HEK293T (cell line): ENCODE data around the gene STARD6.
A peak's percentile ranks its signal among the peaks of the same experiment; 100 is the strongest.

Experiments used
- CTCF ChIA-PET: fragments of 350-600 bp; formaldehyde crosslinking; extraction: SDS; loops from one replicate; lab custom pipeline; 2021; ENCODE audit warnings: antibody characterized with exemption, inconsistent platforms; lab: Yijun Ruan, JAX
- POLR2A ChIA-PET: fragments of 350-600 bp; formaldehyde crosslinking; extraction: SDS; loops from one replicate; lab custom pipeline; 2020; ENCODE audit warnings: antibody characterized with exemption, inconsistent platforms; lab: Yijun Ruan, JAX
- DNase-seq: peaks from one replicate; pipeline ENCODE4 v3.0.0; 2012; ENCODE audit warnings: mixed read lengths; ENCODE audit errors: extremely low spot score
- ARNT ChIP-seq: fragments of 450-650 bp; IDR thresholded peaks from 2 replicates; pipeline ENCODE4 v1.6.1; 2017; ENCODE audit warnings: mild to moderate bottlenecking
- BHLHE40 ChIP-seq: fragments of 450-650 bp; IDR thresholded peaks from 2 replicates; pipeline ENCODE4 v1.6.1; 2016; ENCODE audit warnings: mild to moderate bottlenecking, moderate library complexity, borderline replicate concordance
- CTBP1 ChIP-seq: fragments of 450-650 bp; IDR thresholded peaks from 2 replicates; pipeline ENCODE4 v1.6.1; 2016; ENCODE audit warnings: borderline replicate concordance
- ELF4 ChIP-seq: fragments of 450-650 bp; IDR thresholded peaks from 2 replicates; pipeline ENCODE4 v1.6.1; 2017; ENCODE audit warnings: antibody characterized with exemption
- FOXA1 ChIP-seq: fragments of 450-650 bp; IDR thresholded peaks from 2 replicates; pipeline ENCODE4 v1.6.1; 2016; ENCODE audit warnings: mild to moderate bottlenecking
- FOXK2 ChIP-seq: fragments of 450-650 bp; IDR thresholded peaks from 2 replicates; pipeline ENCODE4 v1.6.1; 2016; ENCODE audit warnings: mild to moderate bottlenecking
- FOXM1 ChIP-seq: fragments of 450-650 bp; IDR thresholded peaks from 2 replicates; pipeline ENCODE4 v1.6.1; 2017; ENCODE audit warnings: mild to moderate bottlenecking, borderline replicate concordance
- HDGF ChIP-seq: fragments of 450-650 bp; IDR thresholded peaks from 2 replicates; pipeline ENCODE4 v1.6.1; 2017; ENCODE audit warnings: antibody characterized with exemption, borderline replicate concordance
- L3MBTL2 ChIP-seq: fragments of 450-650 bp; conservative IDR thresholded peaks from 2 replicates; pipeline ENCODE4 v1.6.1; 2016; ENCODE audit warnings: mild to moderate bottlenecking
- LEF1 ChIP-seq: fragments of 450-650 bp; IDR thresholded peaks from 2 replicates; pipeline ENCODE4 v1.6.1; 2017; ENCODE audit warnings: mild to moderate bottlenecking, borderline replicate concordance
- NFRKB ChIP-seq: fragments of 450-650 bp; IDR thresholded peaks from 2 replicates; pipeline ENCODE4 v1.6.1; 2016; ENCODE audit warnings: mild to moderate bottlenecking, moderate library complexity
- PKNOX1 ChIP-seq: fragments of 450-650 bp; IDR thresholded peaks from 2 replicates; pipeline ENCODE4 v1.6.1; 2016
- SP1 ChIP-seq: fragments of 450-650 bp; IDR thresholded peaks from 2 replicates; pipeline ENCODE4 v1.6.1; 2017
- SUZ12 ChIP-seq: fragments of 450-650 bp; IDR thresholded peaks from 2 replicates; pipeline ENCODE4 v1.6.1; 2016; ENCODE audit warnings: mild to moderate bottlenecking
- TARDBP ChIP-seq: fragments of 450-650 bp; IDR thresholded peaks from 2 replicates; pipeline ENCODE4 v1.6.1; 2016
- ZNF384 ChIP-seq: fragments of 450-650 bp; IDR thresholded peaks from 2 replicates; pipeline ENCODE4 v1.6.1; 2016

Gene STARD6

GRCh38 chr18:54357660-54358494 is at the start of gene STARD6, which contains the start of gene C18orf54:
Gene STARD6, minus strand, starts transcription at chr18:54357858. Its CDS starts 3,285 bp downstream, at chr18:54354573.
Gene C18orf54, plus strand, starts transcription at chr18:54357906. Its CDS starts 2,667 bp downstream, at chr18:54360573.
- peak; percentile 84 for DNase-seq
- POLR2A ChIA-PET, result interaction anchor here (0.9 to 1.8 kb wide), 9 partner anchors 9 to 139 kb away, joined by 3 to 11 read pairs (median 4); partner anchors contain the start of genes MBD2 and POLI
- no peak for TF ChIP-seq CTBP1
- peak; percentile 45; the same call in 1 of the 2 replicates for TF ChIP-seq PKNOX1
- peak; percentile 45; the same call in 1 of the 2 replicates for TF ChIP-seq L3MBTL2
- CTCF ChIA-PET, result no interaction called here

DNA sequence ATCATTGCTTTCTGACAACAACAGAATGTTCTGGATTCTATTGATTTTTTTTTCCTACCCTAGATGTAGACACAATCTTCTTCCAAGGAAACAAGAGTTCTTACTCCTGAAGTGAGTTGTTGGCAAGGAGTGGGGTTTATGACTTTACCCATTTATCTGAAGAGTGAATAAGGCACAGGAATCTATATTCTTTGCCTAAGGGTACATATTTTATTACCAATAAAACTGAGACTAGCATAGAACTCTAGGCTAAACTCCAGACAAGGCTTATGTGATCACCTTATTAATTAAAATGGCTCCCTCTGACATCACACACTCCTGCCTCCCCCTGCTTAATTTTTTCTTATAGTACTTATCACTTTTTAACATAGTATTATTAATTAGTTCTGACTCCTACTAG is 47.6 kb upstream of the STARD6 start:
- ChIA-PET CTCF (no interaction called here), POLR2A (no interaction called here)
- DNase-seq, result no peak
- TF ChIP-seq ZNF384, result no peak
- TF ChIP-seq PKNOX1, result no peak
- no peak for TF ChIP-seq ARNT
- TF ChIP-seq CTBP1, result no peak
- no peak for TF ChIP-seq ELF4
- TF ChIP-seq TARDBP, result no peak
- no peak for TF ChIP-seq NFRKB
- no peak for TF ChIP-seq LEF1
- no peak for TF ChIP-seq HDGF
- no peak for TF ChIP-seq L3MBTL2
- TF ChIP-seq SUZ12, result no peak
- TF ChIP-seq BHLHE40, result no peak
- TF ChIP-seq FOXA1, result no peak
- no peak for TF ChIP-seq FOXK2
- no peak for TF ChIP-seq FOXM1
- TF ChIP-seq SP1, result no peak

GRCh38 chr18:54396760-54397159 is 39.1 kb upstream of the STARD6 start:
- POLR2A ChIA-PET, result no interaction called here
- no peak for DNase-seq
- TF ChIP-seq BHLHE40 (no peak), L3MBTL2 (no peak), FOXK2 (no peak), HDGF (no peak), ZNF384 (no peak), TARDBP (no peak), SP1 (no peak), NFRKB (no peak), LEF1 (no peak), FOXA1 (no peak)
- CTCF ChIA-PET, result no interaction called here

DNA sequence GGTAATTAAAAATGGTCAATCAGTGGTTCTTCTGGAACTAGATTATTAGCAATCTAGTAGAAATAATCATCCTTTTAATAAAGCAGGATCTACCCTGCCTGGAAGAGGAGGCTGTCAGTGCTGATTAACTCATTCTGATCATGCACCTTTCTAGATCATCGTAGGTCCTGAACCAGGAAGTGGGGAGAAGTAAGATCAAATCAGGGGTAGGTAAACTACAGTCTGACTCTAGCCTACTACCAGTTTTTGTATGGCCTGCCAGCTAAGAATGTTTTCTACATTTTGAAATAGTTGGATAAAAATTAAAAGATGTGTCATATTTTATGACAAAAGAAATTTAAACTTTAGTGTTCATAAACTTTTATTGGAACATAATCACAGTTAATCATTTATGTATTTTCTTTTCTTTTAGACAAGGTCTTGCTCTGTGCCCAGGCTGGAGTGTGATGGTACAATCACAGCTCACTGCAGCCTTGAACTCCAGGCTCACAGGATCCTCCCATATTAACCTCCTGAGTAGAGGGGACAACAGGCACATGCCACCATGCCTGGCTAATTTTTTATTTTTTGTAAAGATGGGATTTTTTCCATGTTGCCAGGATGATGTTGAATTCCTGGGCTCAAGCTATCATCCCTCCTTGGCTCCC is 36.1 kb upstream of the STARD6 start:
- TF ChIP-seq FOXA1, result no peak
- TF ChIP-seq HDGF, result no peak
- TF ChIP-seq ARNT, result no peak
- TF ChIP-seq L3MBTL2, result no peak
- TF ChIP-seq NFRKB, result no peak
- no peak for TF ChIP-seq FOXM1
- no peak for TF ChIP-seq ELF4
- no peak for TF ChIP-seq TARDBP
- ChIA-PET POLR2A (no interaction called here), CTCF (interaction anchor here (0.6 kb wide), 1 partner anchor 227 kb away, joined by 3 read pairs; no protein-coding TSS in a partner anchor)
- no peak for DNase-seq

GRCh38 chr18:54392543-54393023 is 34.9 kb upstream of the STARD6 start:
- ChIA-PET CTCF (interaction anchor here (0.5 to 0.6 kb wide), 4 partner anchors 9 to 851 kb away, joined by 3 read pairs; no protein-coding TSS in a partner anchor), POLR2A (interaction anchor here (0.6 to 1.1 kb wide), 2 partner anchors 35 to 36 kb away, joined by 3 read pairs; partner anchors contain the start of genes C18orf54 and STARD6)
- no peak for TF ChIP-seq CTBP1
- no peak for TF ChIP-seq SP1
- no peak for TF ChIP-seq FOXA1
- TF ChIP-seq NFRKB, result no peak
- TF ChIP-seq FOXM1, result no peak
- no peak for TF ChIP-seq BHLHE40
- no peak for TF ChIP-seq HDGF
- no peak for TF ChIP-seq LEF1
- TF ChIP-seq FOXK2, result no peak
- no peak for TF ChIP-seq ARNT
- no peak for TF ChIP-seq ZNF384
- TF ChIP-seq L3MBTL2, result no peak
- TF ChIP-seq PKNOX1, result no peak
- TF ChIP-seq SUZ12, result no peak
- no peak for TF ChIP-seq TARDBP
- no peak for TF ChIP-seq ELF4
- DNase-seq, result peak; percentile 23
